ENCODE measurements around the gene MIPEP.

The MIPEP gene

GRCh38 chr13:23849670-23850069 lies 39.5 kb downstream of the MIPEP start:
- no peak for DNase-seq

DNA sequence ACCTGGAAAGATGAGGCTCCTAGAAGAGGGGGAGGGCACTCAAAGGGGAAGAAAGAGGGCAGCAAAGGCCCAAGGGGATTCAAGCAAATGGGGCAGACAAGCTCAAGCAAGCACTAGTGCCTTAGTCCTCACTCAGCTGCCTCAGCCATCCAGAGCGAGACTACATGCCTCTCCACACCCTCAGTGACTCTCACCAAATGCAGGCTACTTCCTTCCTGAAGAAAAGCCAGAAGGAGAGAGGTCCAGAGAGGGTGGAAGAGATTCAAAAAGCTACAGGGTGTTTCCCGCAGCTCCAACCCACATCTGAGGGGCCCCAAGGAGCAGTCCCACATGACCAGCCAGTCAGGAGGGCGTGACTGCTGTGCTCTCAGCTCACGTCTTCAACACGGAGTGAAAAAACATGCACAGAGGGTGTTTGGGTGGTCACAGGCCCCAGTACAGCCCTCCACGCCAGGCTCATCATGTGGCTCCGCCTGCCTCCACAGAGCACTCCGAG lies 40.5 kb downstream of the MIPEP start:
- no peak for DNase-seq

DNA sequence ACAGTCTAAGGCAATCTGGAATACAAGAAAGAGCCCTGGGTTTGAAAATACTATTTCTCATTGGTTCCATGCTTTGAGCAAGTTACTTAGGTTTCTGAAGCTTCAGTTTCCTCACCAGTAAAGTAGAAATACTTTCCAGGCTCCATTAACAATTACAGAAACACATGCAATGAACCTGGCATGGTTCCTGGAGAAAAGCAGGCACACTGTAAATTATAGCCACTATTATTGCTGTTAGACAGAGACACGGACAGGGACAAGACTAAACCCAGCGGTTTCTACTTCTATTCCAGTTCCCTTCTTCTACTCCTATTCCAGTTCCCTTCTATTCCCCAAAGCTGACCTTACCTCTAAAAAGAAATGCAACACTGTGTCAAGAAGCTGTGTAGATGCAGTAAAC lies 41.2 kb downstream of the MIPEP start:
- no peak for DNase-seq

- DNase-seq, result no peak
Measured at GRCh38 chr13:23847497-23847896, 41.7 kb downstream of the MIPEP start.

DNA sequence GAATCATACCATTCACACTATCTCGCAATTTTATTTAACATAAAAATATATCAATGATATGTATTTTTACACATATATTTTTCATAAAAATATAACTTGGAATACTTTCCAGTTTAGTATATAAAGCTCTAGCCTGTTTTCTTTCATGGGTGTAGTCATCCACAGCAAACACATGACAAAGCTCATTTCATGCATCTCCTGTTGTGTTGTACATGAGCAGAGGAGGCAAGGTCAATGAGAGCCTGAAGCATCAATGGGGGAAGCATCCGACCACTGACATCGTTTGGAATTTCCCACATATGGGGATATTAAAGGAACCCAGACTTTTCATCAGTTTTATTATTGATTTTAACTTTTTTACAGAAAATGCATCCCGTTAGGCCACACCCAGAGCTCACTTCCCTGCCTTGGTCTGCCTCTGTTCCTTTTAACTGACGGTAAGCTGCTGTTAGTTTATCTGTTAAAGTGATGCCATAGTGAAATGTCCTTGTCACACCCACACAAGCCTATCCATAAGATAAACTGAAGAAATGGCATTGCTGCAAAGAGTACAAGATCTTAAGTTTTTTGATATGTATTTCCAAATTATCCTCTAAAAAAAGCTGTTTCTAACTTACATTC lies 44.0 kb downstream of the MIPEP start:
- DNase-seq, result no peak

- DNase-seq, result no peak
Measured at GRCh38 chr13:23844132-23844531, 45.1 kb downstream of the MIPEP start.

- no peak for DNase-seq
Measured at GRCh38 chr13:23843436-23843835, 45.8 kb downstream of the MIPEP start.

- DNase-seq, result no peak
Measured at GRCh38 chr13:23842406-23842805, 46.8 kb downstream of the MIPEP start.

DNA sequence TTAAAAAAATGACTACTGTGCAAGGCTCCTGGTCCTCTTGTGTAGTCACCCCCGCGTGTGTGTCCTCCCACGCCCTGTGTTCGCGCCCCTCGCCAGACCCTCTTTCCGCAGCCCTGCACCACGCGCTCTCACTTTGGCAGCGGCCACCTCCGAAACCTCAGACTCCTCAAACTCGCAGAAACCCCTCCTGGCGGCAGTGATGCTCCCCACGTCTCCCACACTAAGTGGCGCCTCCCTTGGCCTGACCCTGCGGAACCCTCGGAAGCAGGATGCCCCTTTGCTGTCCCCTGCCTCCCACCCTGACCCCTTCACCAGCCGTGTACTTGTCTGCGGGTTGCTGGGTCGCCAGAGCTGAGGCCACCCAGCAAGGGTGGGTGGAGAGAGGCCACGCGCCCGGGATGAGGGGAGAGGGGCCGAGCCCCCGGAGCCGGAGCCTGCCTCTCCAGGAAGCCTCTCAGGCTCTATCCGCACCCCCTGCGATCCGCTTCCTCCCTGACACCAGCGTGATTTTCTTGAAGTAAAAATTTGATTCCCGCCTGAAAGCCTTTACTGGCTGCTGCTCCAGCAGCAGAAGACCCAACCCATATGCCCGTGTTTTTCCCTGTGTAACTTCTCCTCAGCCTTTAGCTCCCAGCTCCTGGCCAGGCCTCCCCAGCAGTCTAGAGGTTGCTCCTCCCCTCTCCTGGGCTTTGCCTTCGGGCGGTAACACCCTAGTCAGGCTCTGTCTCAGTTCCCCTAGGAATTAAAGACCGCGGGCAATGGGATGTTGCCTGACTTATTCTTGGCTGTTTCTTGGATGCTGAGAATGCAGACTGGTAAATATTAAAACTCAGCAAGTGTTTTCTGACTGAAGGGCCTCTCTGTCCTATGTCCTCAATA lies 55.2 kb downstream of the MIPEP start:
- no peak for DNase-seq

- no peak for DNase-seq
Measured at GRCh38 chr13:23828866-23829265, 60.3 kb downstream of the MIPEP start.

DNA sequence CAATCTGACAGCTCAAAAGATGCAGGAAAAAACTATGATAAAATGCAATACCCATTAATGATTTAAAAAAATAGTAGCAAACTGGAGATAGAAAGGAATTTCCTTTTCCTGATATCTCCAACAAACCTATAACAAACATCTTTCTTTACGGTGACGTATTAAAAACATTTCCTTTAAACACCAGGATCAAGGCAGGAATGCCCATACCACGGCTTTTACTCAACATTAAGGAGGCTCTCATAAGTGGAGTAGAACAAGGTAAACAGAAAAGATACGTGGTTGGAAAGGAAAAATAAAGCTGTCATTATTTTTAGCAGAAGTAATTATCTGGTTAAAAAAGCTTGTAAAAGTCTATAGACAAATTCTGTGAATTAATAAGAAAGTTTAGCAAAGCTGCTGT lies 61.1 kb downstream of the MIPEP start:
- no peak for DNase-seq

- DNase-seq, result no peak
Measured at GRCh38 chr13:23825179-23825578, 64.0 kb downstream of the MIPEP start.

DNA sequence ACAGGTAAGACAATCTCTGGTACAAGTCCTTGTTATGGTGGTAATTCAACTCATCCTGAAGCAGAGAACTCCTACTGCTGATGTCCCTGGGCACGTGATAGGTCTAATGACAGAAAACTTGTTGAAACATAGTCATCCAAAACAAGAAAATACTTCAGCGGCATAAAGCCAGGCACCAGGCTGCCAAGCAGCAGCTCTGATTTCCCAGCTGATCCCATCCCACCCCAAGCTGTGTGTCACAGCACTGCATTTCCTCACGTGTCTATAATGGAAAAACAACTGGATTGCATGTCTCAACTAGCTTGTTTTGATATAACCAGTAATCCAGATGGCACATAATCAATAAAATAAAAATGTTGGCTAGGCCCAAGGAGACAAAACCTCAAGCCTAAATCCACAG lies 64.8 kb downstream of the MIPEP start:
- DNase-seq, result no peak

DNA sequence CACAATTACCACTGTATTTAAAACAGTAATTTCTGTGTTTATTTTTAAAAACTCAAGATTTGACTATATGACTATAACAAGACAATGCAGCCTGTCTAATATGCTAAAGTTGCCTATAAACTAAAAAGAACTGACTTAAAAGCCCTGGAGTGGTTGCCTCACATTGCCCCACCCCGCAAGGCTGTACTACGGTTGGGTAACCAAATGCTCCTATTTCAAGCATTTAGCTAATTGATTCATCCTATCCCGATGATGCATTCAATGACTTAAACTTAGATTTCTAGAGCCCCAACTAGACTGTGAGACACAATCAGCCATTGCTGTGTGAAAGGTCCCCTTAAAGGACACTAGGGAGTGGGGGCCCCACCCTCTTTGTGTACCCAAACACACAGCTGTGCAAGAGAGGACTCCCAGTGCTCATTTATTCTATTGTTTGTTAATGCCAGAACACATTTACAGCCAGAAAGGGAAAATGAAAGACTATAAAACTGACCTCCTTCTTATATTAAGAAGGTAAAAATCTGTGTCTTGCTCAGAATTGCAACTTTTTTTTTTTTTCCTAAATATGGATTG lies 66.9 kb downstream of the MIPEP start:
- no peak for DNase-seq

GRCh38 chr13:23820530-23820929 lies 68.7 kb downstream of the MIPEP start:
- DNase-seq, result no peak

GRCh38 chr13:23817830-23818229 lies 71.4 kb downstream of the MIPEP start:
- no peak for DNase-seq

- no peak for DNase-seq
Measured at GRCh38 chr13:23817136-23817535, 72.1 kb downstream of the MIPEP start.

DNA sequence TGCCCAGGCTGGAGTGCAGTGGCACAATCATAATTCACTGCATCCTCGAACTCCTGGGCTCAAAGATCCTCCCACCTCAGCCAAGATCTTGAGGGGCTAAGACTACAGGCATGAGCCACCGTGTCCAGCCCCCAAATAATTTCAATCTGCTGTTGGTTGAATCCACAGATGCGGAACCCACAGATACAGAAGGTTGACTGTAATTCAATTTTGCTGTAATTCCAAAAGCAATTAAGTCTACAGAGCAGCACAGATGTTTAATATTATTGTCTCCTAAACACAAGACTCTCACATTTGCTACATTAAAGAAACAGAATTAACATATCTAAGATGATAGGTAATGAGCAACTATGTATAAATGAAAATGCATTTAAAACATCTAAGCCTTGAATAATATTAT lies 75.6 kb downstream of the MIPEP start:
- DNase-seq, result no peak

- DNase-seq, result no peak
Measured at GRCh38 chr13:23811366-23812062, 77.7 kb downstream of the MIPEP start.

DNA sequence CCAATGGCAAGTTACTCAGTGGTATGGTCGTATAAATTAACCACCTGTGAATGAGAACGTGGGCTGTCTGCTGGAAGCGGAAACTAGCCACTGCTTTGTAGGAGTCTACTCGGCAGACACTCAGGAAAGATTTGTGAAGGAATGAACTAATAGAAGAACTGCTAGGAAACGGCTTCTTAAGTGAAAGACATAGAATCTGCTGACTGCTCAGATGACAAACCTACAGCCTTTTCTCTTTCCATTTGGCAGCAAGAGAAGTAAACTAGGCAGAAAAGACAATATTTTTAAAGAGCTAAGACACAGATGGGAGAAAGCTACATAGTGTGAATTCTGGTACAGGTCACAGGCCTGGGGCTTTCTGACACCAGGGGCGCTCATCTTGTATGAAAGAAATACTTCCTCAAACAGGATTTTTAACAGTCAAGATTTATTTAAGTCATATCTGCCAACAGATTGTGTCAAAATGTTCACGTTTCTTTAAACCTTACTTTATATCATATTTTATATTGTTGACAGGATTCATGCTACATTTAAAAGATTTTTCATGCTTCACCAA lies 78.4 kb downstream of the MIPEP start:
- DNase-seq, result no peak

GRCh38 chr13:23808803-23809202 lies 80.4 kb downstream of the MIPEP start:
- DNase-seq, result no peak

- no peak for DNase-seq
Measured at GRCh38 chr13:23806874-23807526, 82.2 kb downstream of the MIPEP start.
